IPS-NIHi11 (cell line): ENCODE results near the gene GNG11.
"Not testable (repeated sequence)": the region's sequence is repeated elsewhere in the genome, so short reads cannot be mapped to it uniquely, and the experiment has no call there.

Experiments used
- DNase-seq: peaks from one replicate; pipeline ENCODE4 v3.0.0; 2012; ENCODE audit warnings: mixed read lengths, low spot score

GNG11 gene

GRCh38 chr7:93921607-93922566, at the start of gene GNG11:
Gene GNG11, plus strand, starts transcription at chr7:93921735. Its CDS starts 403 bp downstream, at chr7:93922138.
- DNase-seq, result peak; percentile 44

- DNase-seq, result no peak
Measured at GRCh38 chr7:93873998-93874574, 47.4 kb upstream of the GNG11 start.

- DNase-seq, result no peak
Measured at GRCh38 chr7:93877742-93878141, 43.8 kb upstream of the GNG11 start.

- DNase-seq, result no peak
Measured at GRCh38 chr7:93879356-93879755, 42.2 kb upstream of the GNG11 start.

- no peak for DNase-seq
Measured at GRCh38 chr7:93882468-93882867, 39.1 kb upstream of the GNG11 start.

- DNase-seq, result no peak
Measured at GRCh38 chr7:93883078-93883916, 38.2 kb upstream of the GNG11 start.

- DNase-seq, result no peak
Measured at GRCh38 chr7:93883917-93884345, 37.6 kb upstream of the GNG11 start.

- DNase-seq, result no peak
Measured at GRCh38 chr7:93884541-93884940, 37.0 kb upstream of the GNG11 start.

- no peak for DNase-seq
Measured at GRCh38 chr7:93889261-93889660, 32.3 kb upstream of the GNG11 start.

- DNase-seq, result peak; percentile 60
Measured at GRCh38 chr7:93890041-93890463, 31.5 kb upstream of the GNG11 start.

- peak; percentile 55 for DNase-seq
Measured at GRCh38 chr7:93890464-93891068, 31.0 kb upstream of the GNG11 start, which contains the start of gene TFPI2. Gene TFPI2, minus strand, starts transcription at chr7:93890753. Its CDS starts 75 bp downstream, at chr7:93890678.

- no peak for DNase-seq
Measured at GRCh38 chr7:93894426-93894825, 27.1 kb upstream of the GNG11 start.

- no peak for DNase-seq
Measured at GRCh38 chr7:93894966-93895640, 26.4 kb upstream of the GNG11 start.

- no peak for DNase-seq
Measured at GRCh38 chr7:93895859-93896600, 25.5 kb upstream of the GNG11 start.

- DNase-seq, result no peak
Measured at GRCh38 chr7:93897680-93898079, 23.9 kb upstream of the GNG11 start.

GRCh38 chr7:93902777-93903423, 18.6 kb upstream of the GNG11 start:
- peak; percentile 54 for DNase-seq

- DNase-seq, result no peak
Measured at GRCh38 chr7:93906267-93906666, 15.3 kb upstream of the GNG11 start, which contains the start of gene GNGT1. Gene GNGT1, plus strand, starts transcription at chr7:93906567. Its CDS starts 180 bp downstream, at chr7:93906747.

- no peak for DNase-seq
Measured at GRCh38 chr7:93910076-93910994, 11.2 kb upstream of the GNG11 start.

GRCh38 chr7:93911242-93911641, 10.3 kb upstream of the GNG11 start:
- not testable (repeated sequence) for DNase-seq
